Type B pancreatic cell (in vitro differentiated cells): ENCODE results near the gene MLF2. TPM values are rescaled to one million over a fixed set of nuclear protein-coding genes. Genes with fewer than 3 reads are reported as not detected.

ENCODE experiments used
- DNase-seq: peaks from one replicate; pipeline ENCODE4 v3.0.0; 2021; ENCODE audit warnings: mixed read lengths; ENCODE audit not compliant: unreplicated experiment; ENCODE audit errors: extremely low spot score
- H3K27ac Mint-ChIP-seq: 2 replicates; pipeline ENCODE4 v1.8.0; 2021; ENCODE audit warnings: mild to moderate bottlenecking, mixed read lengths
- H3K27me3 Mint-ChIP-seq: 2 replicates; pipeline ENCODE4 v1.8.0; 2021; ENCODE audit warnings: mixed read lengths
- H3K36me3 Mint-ChIP-seq: 2 replicates; pipeline ENCODE4 v1.8.0; 2021; ENCODE audit warnings: mixed read lengths
- H3K4me1 Mint-ChIP-seq: one replicate; pipeline ENCODE4 v1.8.0; 2021; ENCODE audit warnings: mixed read lengths; ENCODE audit not compliant: unreplicated experiment
- H3K4me3 Mint-ChIP-seq: 2 replicates; pipeline ENCODE4 v1.8.0; 2021; ENCODE audit warnings: mild to moderate bottlenecking, mixed read lengths
- H3K9me3 Mint-ChIP-seq: 2 replicates; pipeline ENCODE4 v1.8.0; 2021; ENCODE audit warnings: mixed read lengths
- long read RNA-seq: library from polyadenylated mRNA; unstranded; transcript quantifications from one replicate; pipeline ENCODE4 v2.0.0, GENCODE V29; 2020
- total RNA-seq: library from RNA; stranded (reverse); gene quantifications from 2 replicates; pipeline ENCODE4 v1.2.1, GENCODE V29; 2021; ENCODE audit warnings: low replicate concordance
- TF ChIP-seq, protein P1 (sequence below): fragments of 200-600 bp; sonication (generic); conservative IDR thresholded peaks from 2 replicates; pipeline ENCODE4 v1.5.0; 2021; ENCODE audit warnings: antibody characterized with exemption, mild to moderate bottlenecking

MLF2 gene
- total RNA-seq, result 187 and 371 TPM in 2 replicates
- long read RNA-seq, transcript MLF2-201 (9 exons, 1,969 nt), result major isoform, 103 of 118 reads
- long read RNA-seq, partial matches to known transcripts, result 10 of 118 reads
- long read RNA-seq, other reads (novel, unspliced or antisense), result 5 of 118 reads

GRCh38 chr12:6752921-6753771 is at the start of gene MLF2:
Gene MLF2, minus strand, starts transcription at chr12:6753141. Its CDS starts 807 bp downstream, at chr12:6752334.
- peaks cover 18% of the 10 kb centered on the region for H3K4me1 Mint-ChIP-seq
- DNase-seq, result peak; percentile 99
- no peaks in the 10 kb centered on the region for H3K9me3 Mint-ChIP-seq
- H3K27me3 Mint-ChIP-seq, result no peaks in the 10 kb centered on the region
- H3K36me3 Mint-ChIP-seq, result peaks cover 18% of the 10 kb centered on the region
- TF ChIP-seq, protein P1, sequence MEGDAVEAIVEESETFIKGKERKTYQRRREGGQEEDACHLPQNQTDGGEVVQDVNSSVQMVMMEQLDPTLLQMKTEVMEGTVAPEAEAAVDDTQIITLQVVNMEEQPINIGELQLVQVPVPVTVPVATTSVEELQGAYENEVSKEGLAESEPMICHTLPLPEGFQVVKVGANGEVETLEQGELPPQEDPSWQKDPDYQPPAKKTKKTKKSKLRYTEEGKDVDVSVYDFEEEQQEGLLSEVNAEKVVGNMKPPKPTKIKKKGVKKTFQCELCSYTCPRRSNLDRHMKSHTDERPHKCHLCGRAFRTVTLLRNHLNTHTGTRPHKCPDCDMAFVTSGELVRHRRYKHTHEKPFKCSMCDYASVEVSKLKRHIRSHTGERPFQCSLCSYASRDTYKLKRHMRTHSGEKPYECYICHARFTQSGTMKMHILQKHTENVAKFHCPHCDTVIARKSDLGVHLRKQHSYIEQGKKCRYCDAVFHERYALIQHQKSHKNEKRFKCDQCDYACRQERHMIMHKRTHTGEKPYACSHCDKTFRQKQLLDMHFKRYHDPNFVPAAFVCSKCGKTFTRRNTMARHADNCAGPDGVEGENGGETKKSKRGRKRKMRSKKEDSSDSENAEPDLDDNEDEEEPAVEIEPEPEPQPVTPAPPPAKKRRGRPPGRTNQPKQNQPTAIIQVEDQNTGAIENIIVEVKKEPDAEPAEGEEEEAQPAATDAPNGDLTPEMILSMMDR, result peak; percentile 99
- peak within 1 kb of the TSS; percentile 100 for H3K27ac Mint-ChIP-seq
- H3K4me3 Mint-ChIP-seq, result peak within 1 kb of the TSS; percentile 99

GRCh38 chr12:6799147-6799546 is 46.2 kb upstream of the MLF2 start:
- Mint-ChIP-seq H3K27me3 (peaks cover 18% of the 10 kb centered on the region), H3K27ac (no peak overlapping the region), H3K4me1 (no peaks in the 10 kb centered on the region), H3K36me3 (peaks cover 2% of the 10 kb centered on the region), H3K4me3 (no peak overlapping the region), H3K9me3 (peaks cover 3% of the 10 kb centered on the region)
- DNase-seq, result no peak
- TF ChIP-seq, protein P1, result no peak

- no peaks in the 10 kb centered on the region for H3K36me3 Mint-ChIP-seq
- no peak overlapping the region for H3K4me3 Mint-ChIP-seq
- TF ChIP-seq, protein P1, result no peak
- peaks cover 10% of the 10 kb centered on the region for H3K4me1 Mint-ChIP-seq
- no peaks in the 10 kb centered on the region for H3K9me3 Mint-ChIP-seq
- H3K27ac Mint-ChIP-seq, result no peak overlapping the region
- no peak for DNase-seq
- peaks cover 41% of the 10 kb centered on the region for H3K27me3 Mint-ChIP-seq
Measured at GRCh38 chr12:6796576-6796975, 43.6 kb upstream of the MLF2 start.

DNA sequence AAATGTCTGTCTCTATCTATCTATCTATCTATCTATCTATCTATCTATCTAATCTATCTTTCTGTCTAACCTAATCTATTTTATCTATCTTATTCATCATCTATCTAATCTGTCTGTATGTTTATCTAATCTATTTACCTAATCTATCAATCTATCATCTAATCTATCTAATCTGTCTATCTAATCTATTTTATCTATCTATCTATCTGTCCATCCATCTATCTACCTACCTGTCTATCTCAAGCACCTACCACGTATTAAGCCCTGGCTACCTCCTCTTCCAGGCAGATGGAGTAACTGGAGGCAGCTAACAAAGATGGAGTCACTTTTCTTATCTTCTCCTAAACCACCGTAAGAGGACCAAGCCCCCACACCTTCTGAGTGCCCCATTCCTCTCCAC is 42.1 kb upstream of the MLF2 start:
- H3K4me1 Mint-ChIP-seq, result peaks cover 10% of the 10 kb centered on the region
- no peak for DNase-seq
- peaks cover 43% of the 10 kb centered on the region for H3K27me3 Mint-ChIP-seq
- H3K4me3 Mint-ChIP-seq, result no peak overlapping the region
- H3K9me3 Mint-ChIP-seq, result no peaks in the 10 kb centered on the region
- H3K36me3 Mint-ChIP-seq, result no peaks in the 10 kb centered on the region
- TF ChIP-seq, protein P1, result no peak
- H3K27ac Mint-ChIP-seq, result no peak overlapping the region

GRCh38 chr12:6792522-6793201 is 39.7 kb upstream of the MLF2 start:
- DNase-seq, result no peak
- Mint-ChIP-seq H3K9me3 (no peaks in the 10 kb centered on the region), H3K27me3 (peaks cover 49% of the 10 kb centered on the region), H3K4me3 (peak overlapping the region; percentile 46), H3K4me1 (peaks cover 15% of the 10 kb centered on the region), H3K27ac (peak overlapping the region; percentile 52), H3K36me3 (no peaks in the 10 kb centered on the region)
- TF ChIP-seq, protein P1, result no peak
